ENCODE measurements around the gene FOXO3.
A peak's percentile ranks its signal among the peaks of the same experiment; 100 is the strongest.

Gene FOXO3

DNA sequence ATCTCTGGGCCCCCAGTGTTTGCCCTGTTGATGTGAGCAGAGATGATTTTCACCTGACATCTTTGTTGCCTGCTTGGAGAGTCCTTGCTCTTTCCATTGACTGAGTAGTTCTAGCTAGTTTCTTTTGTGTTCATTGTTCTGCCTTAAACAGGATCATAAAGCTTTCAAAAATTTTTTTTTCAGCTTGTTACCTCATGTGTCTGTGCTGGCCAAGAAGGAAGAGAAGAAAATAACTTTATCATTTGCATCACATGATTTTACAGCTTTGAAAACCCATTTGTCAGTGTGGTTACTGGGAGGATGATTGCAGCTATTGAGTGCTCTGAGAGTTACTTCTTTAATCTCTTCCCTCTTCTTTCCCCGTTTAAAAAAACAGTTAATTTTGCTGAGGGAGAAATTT is 16.0 kb downstream of the FOXO3 start:
- no peak for DNase-seq (ENCODE audit: low read depth)

DNA sequence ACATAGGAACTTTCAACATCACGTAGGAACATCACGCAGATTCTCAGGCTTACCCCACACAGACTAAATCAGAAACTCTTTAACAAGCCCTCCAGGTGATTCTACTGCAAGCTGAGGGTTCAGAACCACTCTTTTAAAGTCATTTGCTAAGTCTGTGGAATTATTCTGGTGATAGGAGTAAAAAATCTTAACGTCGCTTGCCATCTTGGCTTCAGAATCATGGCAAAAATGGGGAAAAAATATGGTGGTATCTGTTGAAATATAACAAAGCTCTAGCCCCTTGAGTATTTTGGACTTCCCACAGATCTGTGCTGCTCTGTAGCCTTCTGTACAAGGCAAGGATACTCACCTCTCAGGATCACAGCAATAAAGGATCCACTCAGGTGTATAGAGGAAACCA is 17.4 kb downstream of the FOXO3 start:
- DNase-seq (ENCODE audit: low read depth): no peak

- no peak for DNase-seq (ENCODE audit: low read depth)
These were observed 18.0 kb downstream of the FOXO3 start for GRCh38 chr6:108578595-108579327.

DNA sequence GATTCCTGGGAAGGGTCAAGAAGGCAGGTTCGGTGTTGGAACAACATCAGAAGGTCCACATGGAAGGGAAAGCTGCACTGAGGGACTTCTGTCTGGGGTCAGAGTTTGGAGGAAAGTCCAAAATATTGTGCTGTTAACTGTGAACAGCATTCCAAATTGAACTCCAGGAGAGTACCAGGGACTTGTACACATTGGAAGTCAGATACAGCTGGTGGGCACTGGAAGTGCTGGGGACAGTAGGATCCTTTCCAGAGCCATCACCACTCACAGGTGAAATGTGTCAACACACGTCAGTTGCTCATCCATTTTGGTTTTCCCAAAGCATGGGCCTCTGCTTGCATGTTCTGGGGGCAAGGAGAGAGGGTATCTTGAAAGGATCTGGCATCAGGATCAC is 18.6 kb downstream of the FOXO3 start:
- no peak for DNase-seq (ENCODE audit: low read depth)

GRCh38 chr6:108580646-108581045 is 19.9 kb downstream of the FOXO3 start:
- no peak for DNase-seq (ENCODE audit: low read depth)

DNA sequence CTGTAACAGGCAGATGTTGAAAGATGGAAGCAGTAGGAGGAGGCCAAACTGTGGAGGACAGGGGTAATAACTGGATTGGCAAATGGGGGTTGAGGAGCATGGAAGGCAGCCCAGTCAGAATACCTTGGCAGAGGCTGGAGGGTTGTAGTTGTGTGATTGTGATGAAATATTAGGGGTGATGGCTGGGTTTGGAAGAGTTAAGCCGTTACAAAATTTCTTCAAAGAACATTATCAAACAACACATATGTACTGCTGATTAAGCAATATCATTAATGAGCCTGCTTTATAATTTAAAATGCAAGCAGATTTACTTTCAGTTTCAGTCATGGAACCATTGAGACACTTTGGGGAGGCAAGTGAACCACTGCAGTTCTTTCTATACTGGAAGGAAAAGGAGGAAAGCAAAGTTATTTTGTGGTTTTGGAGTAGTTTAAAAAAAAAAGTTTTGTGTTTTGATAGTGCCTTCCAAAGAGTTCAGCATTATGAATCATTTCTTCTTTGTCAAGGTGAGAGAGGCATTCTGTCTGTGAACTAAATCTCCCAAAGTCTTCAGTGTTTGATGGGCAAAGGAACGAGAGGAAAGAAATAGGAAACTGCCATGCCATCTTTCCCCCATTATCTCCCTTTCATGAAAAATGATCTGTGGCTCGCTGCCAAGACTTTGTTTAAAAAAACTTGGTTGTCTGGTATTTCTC is 20.7 kb downstream of the FOXO3 start:
- peak; percentile 90 for DNase-seq (ENCODE audit: low read depth)

DNA sequence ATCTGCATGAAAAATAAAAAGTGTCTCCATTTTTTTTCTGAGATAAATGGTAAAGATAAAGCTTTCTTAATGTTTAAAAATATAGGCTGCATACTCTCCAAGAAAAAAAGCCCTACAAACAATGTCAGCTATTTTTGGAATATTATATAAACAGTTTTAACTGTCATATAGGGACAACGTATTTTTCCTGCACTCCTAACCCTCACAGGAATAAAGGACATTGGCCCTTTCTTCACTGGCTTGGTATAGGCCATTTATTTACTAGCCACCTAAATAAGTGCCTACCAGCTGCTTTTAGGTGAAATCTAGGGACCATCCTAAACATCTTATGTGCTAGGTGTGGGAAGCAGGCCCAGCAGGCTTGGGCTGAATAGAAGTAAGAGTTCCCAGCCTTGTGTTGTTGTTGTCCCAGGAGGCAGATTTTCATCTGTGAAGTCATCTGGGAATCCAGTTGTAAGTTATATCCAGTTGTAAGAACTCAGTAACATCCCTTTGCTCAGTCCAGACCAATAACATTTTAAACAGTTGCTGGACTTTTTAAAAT is 21.3 kb downstream of the FOXO3 start:
- no peak for DNase-seq (ENCODE audit: low read depth)

GRCh38 chr6:108582618-108583017 is 21.9 kb downstream of the FOXO3 start:
- no peak for DNase-seq (ENCODE audit: low read depth)

GRCh38 chr6:108584323-108584722 is 23.6 kb downstream of the FOXO3 start:
- DNase-seq (ENCODE audit: low read depth): no peak

- no peak for DNase-seq (ENCODE audit: low read depth)
These were observed 24.6 kb downstream of the FOXO3 start for GRCh38 chr6:108585359-108585758.

GRCh38 chr6:108585921-108586536 is 25.3 kb downstream of the FOXO3 start:
- no peak for DNase-seq (ENCODE audit: low read depth)

- DNase-seq (ENCODE audit: low read depth): no peak
These were observed 26.7 kb downstream of the FOXO3 start for GRCh38 chr6:108587258-108588059.

GRCh38 chr6:108588586-108588985 is 27.9 kb downstream of the FOXO3 start:
- DNase-seq (ENCODE audit: low read depth): no peak

DNA sequence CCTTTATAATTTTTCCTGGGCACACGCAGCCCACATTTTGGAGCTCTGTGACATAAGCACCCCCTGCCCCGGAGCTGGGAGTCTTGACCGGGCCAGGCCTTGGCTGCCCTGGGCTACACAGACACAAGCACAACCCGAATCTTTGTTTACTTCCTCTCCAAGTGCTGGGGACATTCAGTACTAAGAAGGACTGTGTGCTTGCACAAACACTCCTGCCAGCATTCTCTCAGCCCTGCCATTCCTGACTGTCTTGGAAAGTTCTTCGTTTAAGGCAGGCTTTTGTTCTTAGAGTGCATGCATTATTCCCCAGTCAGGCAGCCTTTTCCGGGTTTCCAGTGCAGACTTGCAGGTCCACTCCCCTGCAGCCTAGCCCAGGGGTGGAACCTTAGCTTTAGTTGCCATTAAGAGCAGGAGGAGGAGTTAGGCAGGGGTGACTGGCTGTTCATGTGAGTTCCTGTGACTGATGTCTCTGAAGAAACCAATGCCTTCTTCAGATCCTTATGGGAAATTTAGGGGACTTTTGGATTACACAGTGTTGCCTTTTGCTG is 28.6 kb downstream of the FOXO3 start:
- peak; percentile 60 for DNase-seq (ENCODE audit: low read depth)

DNA sequence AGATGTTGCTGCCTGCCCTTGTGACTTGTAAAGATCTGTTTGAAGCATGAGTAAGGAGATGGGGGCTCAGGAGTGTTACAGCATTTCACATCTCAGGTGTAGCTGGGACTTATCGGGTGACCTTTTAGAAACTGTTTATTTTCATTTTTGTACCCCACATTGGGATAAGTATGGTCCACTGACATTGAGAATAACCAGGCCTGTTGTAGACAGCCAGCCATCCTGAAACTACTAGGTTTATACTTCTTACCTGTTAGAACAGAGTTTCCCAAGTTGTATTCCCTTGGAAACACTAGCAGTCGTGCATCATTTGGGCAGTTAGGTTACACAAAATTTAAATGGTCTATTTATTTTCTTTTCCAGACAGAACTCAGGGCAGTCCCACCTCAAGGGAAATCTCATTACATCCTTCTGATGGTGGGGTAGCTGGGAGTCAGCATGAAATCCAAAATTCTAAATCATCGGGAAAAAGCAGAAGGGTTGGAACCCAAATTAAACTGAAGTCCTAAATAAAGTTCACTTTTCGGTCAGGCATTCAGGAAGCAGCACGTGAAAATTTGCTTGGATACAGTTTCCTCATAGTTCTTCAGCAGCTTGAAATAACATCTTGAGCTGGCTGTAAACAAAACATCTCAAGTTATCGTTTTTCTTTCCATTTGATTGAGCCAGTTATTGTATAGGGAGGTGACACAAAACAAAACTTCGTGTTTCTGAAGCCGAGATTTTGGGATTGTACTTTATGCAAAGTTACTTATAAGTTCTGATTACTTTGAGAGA is 30.5 kb downstream of the FOXO3 start:
- no peak for DNase-seq (ENCODE audit: low read depth)

DNA sequence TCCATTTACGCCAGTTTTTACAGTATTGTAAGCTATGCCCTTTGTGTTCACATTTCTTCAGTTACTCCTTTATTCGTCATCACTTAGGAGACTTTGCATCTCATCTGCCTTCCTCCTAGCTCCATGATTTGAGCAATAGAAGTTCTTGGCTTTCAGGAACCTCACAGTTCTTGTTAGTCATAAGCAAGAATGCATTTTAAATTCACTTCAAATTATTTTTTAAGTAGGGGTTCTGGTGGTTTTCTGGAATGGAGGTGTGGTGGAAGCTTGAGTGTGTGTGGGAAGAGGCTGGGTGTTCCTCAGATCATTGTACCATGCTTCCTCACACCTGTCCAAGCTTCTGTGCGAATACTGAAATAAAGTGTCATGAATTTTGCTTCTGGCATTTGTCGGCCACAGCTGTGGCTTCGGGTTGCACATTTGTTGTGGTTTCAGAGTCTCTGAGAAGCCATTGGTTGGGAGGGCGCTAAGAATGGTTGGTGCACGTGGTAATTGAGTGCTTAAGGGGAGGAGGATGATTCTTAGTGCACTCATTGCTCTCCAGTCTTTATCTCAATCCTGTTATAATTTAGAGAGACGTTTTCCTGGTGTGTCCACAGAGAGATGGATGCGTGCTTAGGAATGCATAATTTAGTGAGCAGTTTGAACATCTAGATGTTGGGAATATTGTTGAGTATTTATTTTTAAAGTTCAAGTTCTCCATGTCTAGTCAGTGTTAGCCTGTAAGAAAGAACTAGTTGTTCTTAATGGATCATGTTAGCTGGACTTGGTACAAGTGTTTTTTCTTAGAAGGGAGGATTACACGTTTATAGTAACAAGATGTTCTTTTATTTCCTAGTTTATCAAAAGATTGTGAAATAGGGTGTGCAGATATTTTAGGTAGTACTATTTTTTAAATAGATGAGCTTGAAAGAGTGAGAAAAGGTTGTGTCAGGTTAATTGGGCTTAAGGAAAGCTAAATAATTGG is 31.9 kb downstream of the FOXO3 start:
- no peak for DNase-seq (ENCODE audit: low read depth)

GRCh38 chr6:108594151-108594550 is 33.4 kb downstream of the FOXO3 start:
- DNase-seq (ENCODE audit: low read depth): no peak

GRCh38 chr6:108594640-108595039 is 33.9 kb downstream of the FOXO3 start:
- DNase-seq (ENCODE audit: low read depth): no peak

DNA sequence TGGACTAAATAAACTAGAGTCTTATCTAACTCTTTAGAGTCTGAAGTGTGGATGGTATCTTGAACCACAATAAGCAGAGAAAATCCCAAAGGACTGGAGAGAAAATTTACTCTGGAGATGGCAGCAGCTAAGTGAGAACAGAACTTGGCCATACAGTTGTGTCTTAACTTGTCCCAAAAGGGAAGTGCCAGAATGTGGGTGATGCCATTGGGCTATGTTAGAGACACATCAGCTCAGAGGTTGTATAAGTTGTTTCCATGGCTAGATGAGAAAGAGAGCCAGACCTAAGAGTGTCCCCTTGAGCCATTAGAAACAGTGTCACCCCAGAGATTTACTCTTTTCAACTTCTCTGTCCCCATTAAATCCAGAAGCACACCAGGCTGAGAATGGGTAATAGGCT is 36.2 kb downstream of the FOXO3 start:
- no peak for DNase-seq (ENCODE audit: low read depth)
